AG09319 (cell line): ENCODE results near the gene THSD7B.

Experiments used
- DNase-seq: peaks from one replicate; pipeline ENCODE4 v3.0.0-alpha.2; 2010; ENCODE audit warnings: low read depth; ENCODE audit errors: extremely low read depth
- CTCF ChIP-seq: IDR thresholded peaks from 2 replicates; pipeline ENCODE4 v1.5.1; 2011; ENCODE audit warnings: low read depth, mild to moderate bottlenecking, inconsistent platforms, low read length, moderate library complexity

The THSD7B gene

GRCh38 chr2:137659616-137660015 is 894.3 kb downstream of the THSD7B start:
- DNase-seq = peak; percentile 1
- peak; percentile 32 for TF ChIP-seq CTCF

- no peak for TF ChIP-seq CTCF
- DNase-seq = no peak
Observed at GRCh38 chr2:137670111-137670510, 904.8 kb downstream of the THSD7B start.

GRCh38 chr2:137672989-137673552 is 907.7 kb downstream of the THSD7B start:
- no peak for DNase-seq
- no peak for TF ChIP-seq CTCF

GRCh38 chr2:137674991-137675390 is 909.6 kb downstream of the THSD7B start:
- no peak for DNase-seq
- TF ChIP-seq CTCF = no peak

GRCh38 chr2:137675584-137676327 is 910.4 kb downstream of the THSD7B start:
- TF ChIP-seq CTCF = no peak
- DNase-seq = no peak

GRCh38 chr2:137676346-137676745 is 911.0 kb downstream of the THSD7B start:
- no peak for TF ChIP-seq CTCF
- DNase-seq = no peak

- no peak for TF ChIP-seq CTCF
- DNase-seq = no peak
Observed at GRCh38 chr2:137677466-137677865, 912.1 kb downstream of the THSD7B start.
